ENCODE measurements around the gene LIN37.

Gene LIN37

DNA sequence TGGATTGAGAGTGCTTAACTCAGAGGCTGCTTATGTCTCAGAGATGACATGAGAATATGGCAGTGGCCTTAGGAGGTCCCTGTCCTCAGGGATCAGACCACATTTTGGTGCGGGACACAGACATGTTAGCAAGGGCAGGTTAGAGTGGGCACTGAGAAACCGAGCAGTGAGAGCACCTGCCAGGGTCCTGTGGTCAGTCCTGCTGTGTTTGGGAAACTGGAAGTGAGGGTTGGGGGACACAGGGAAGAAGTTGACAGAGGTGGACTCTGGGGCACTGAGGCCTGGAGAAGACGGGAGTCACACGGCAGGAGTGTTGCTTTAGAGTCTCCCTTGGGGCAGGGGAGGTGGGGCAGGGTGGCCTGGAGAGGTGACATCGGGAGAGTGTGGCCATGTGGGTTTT lies 13.5 kb upstream of the LIN37 start:
- DNase-seq (ENCODE audit: low read depth in 3 of 3) = no peak

DNA sequence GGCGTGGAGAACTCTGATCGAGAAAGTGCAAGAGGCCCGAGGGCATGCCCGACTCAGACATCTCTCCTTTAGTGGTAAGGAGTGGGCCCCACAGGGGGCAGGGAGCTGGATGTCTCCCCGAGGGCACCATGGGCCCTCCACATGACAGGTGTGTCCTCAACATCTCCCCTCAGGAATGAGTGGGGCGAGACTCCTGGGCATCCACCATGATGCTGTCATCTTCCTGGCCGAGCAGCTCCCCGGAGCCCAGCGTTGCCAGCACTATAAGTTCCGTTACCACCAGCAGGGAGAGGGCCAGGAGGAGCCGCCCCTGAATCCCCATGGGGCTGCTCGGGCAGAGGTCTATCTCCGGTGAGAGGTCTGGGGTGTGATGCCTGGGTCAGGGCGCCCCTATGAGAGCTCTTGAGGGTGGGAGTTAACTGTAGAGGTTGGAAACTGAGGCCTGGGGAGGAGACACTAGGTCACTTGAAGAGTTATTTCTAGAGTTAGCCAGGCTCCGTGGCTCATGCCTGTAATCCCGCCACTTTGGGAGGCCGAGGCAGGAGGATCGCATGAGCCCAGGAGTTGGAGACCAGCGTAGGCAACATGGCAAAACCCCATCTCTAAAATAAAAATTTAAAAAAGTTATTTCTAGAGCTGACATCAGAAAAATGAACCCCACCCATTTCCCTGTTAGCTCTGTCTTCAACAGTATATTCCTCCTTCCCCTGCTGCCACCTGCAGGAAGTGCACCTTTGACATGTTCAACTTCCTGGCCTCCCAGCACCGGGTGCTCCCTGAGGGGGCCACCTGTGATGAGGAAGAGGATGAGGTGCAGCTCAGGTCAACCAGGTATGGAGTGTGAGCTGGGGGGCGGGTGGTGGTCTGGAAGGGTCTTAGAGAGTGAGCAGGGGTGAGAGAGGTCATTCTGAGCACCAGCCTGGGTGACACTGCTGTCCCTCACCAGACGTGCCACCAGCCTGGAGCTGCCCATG lies 11.2 kb upstream of the LIN37 start:
- DNase-seq (ENCODE audit: low read depth in 3 of 3) = no peak

GRCh38 chr19:35738021-35738886 lies 10.1 kb upstream of the LIN37 start:
- no peak for DNase-seq (ENCODE audit: low read depth in 3 of 3)

DNA sequence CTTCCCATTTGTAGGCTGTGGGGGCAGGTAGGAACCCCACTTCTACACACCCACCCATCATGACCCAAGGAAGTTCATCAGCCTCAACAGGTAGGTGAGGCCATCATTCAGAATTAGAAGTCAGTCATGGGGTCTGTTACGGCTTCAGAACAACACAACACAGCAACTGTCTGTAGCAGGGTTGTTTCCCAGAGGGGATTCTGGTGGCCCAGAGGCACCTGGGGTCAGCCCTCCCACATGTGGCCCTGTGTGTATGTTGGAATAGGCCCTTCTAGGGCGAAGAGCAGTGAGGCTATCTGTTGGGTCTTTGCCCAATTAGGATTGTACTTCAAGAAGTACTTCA lies 9.5 kb upstream of the LIN37 start:
- no peak for DNase-seq (ENCODE audit: low read depth in 3 of 3)

DNA sequence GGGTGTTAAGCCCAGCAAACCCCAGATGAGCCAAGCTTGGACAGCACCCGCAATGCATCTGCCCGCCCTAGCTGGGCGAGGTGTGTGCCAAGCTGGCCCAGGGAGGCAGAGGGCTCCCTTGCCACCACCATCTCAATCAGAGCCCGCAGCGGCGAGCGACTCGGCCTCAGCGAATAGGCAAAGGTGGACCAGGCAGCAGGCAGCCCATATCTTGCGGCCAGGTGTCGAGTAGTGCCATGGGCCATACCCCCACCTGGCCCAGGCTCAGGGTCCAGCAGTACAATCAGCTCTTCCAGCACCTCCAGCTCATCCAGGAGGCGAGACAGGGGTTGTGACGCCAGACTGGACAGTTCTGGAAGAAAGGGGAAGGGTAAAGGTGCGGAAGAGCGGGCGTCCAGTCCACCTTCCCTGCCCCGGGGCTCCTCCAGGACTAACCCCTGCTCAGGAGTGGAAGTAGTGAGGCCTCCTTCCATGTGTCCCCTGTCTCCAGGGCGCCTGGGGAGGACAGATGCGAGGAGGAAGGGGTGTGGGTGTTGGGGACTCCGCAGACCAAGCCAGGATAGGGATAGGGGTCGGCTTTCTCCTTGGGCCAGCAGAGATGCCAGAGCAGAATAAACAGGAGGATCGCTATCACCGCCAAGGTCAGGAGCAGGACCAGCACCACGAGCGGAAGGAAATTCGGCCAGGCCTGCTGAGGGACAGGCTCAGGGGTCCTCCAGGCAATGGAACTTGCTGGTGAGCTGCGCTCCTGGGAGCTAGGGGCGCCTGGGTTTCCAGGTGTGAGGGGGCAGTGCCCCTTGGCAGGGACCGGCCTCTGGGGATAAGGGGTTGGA lies 8.9 kb upstream of the LIN37 start:
- DNase-seq (ENCODE audit: low read depth in 3 of 3) = no peak

DNA sequence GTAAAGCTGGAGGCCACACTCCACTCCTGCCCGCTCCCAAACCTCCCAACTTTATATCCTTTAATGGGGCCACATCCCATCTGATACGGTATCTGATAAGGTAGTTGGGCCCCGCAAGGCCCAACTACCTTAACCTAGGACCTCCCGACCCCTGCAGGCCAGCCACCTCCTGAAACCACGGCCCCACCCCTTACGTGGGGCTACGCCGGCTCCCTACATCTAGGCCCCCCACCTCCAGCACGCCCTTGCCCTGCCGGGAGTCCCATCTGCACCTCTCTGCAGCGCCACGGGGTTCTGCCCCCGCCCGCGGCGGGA lies 8.3 kb upstream of the LIN37 start:
- no peak for DNase-seq (ENCODE audit: low read depth in 3 of 3)

DNA sequence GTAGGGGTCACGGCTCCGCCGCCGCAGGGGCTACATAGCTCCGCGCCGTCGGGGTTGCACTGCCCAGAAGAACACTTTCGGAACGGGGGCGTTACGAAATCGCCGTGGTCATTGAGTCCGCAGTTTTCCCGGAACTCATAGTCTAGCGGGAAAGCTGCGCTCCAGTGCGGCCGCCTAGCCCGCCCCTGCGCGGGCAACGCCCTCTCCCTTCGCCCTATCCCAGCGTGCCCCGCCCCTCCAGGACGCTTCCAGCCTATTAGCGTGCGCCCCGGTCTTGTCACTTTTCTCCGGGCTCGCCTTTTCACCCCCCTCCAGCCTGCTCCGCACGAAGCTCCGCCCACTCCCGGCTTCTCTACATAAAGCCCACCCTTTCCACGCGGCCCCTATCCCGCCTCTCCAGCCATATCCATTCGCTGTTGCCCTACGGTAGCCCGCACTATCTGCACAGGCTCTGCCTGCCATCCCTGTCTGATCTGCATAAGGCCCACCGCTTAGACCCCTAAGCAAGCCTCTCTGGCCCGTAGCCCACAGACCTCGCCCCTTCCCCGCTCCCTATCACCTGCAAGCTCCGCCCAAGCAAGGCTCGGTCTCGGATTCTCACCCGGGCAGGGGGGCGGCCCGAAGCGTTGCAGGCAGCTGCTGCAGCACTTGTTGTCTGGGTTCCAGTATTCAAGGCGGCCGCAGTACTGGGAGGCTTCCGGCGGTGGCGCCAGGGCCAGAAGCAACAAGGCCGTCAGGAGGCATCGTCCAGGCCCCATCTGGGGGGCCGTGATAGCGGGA lies 7.8 kb upstream of the LIN37 start:
- DNase-seq (ENCODE audit: low read depth in 3 of 3) = peak; percentile 89 to 98 (median 91)

GRCh38 chr19:35741203-35741515 lies 7.2 kb upstream of the LIN37 start:
- no peak for DNase-seq (ENCODE audit: low read depth in 3 of 3)

GRCh38 chr19:35742121-35742724 lies 6.2 kb upstream of the LIN37 start, which contains the start of gene IGFLR1:
Gene IGFLR1, minus strand, starts transcription at chr19:35742452. Its CDS starts 1,272 bp downstream, at chr19:35741180.
- peak in 1 of 3 donors; percentile 75 for DNase-seq (ENCODE audit: low read depth in 3 of 3)

- no peak for DNase-seq (ENCODE audit: low read depth in 3 of 3)
These were observed 4.5 kb upstream of the LIN37 start for GRCh38 chr19:35743640-35744429.

DNA sequence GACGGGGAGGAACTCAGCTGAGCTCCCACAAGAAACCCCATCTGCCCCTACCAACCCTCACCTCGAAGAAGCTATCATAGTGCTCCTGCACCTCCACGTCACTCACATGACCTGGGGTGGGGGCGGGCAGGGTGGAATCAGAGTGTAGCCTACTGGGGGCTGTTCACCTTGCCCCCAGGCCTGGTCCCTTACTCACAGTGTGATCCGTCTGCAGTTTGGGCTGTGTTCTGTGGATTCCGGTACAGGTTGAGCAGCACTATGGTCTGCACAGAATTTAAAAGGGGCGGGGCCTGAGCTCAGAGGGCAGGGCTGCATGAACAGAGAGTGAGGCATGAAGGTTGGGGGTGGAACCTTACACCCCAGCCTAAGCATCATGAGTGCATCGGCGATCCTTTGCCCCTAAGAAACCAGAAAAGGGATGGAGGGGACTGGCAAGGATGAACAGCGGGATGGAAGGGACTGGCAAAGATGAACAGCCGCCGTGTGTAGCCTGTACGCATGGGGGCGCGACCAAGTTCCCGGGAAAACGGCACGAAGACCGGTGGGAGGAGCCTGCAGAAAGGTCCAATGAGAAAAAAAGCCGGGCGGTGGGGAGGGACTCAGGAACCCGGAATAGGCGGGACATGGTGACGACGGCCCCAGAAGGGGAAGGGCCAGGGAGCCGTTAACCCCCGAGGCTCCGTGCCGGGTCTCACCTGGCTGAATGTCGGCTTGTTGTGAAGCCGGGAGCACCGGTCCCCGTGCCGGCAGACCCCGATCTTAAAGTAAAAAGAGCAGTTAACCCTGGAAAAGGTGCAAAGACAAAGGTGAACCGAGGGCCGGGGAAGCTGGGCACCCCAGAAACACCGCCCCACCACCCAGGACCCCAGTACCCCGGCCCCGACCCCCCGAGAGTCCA lies 3.7 kb upstream of the LIN37 start:
- peak; percentile 88 to 92 (median 89) for DNase-seq (ENCODE audit: low read depth in 3 of 3)

GRCh38 chr19:35745328-35746086 lies 2.9 kb upstream of the LIN37 start, which contains the start of the genes PSENEN and U2AF1L4:
Gene PSENEN, plus strand, starts transcription at chr19:35745651. Its CDS starts 280 bp downstream, at chr19:35745931.
Gene U2AF1L4, minus strand, starts transcription at chr19:35745418. Its CDS starts 27 bp downstream, at chr19:35745391.
- DNase-seq (ENCODE audit: low read depth in 3 of 3) = peak; percentile 86 to 94 (median 91)

DNA sequence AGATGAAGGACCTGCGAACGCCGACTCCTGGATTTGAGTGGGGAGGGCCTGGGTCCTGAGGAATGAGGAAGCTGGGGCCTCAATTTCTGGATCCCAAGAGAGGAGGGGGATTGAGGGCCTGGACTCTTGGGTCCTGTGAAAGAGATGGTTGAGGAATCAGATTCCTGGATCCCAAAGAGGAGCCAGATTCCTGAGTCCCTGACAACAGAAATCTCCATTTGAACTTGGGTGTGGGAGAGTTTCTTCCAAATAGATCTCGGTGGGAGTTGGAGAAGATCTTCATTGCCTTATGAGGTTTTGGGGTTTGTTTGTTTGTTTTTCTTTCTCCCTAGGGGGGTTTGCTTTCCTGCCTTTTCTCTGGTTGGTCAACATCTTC lies 2.3 kb upstream of the LIN37 start:
- DNase-seq (ENCODE audit: low read depth in 3 of 3) = no peak

DNA sequence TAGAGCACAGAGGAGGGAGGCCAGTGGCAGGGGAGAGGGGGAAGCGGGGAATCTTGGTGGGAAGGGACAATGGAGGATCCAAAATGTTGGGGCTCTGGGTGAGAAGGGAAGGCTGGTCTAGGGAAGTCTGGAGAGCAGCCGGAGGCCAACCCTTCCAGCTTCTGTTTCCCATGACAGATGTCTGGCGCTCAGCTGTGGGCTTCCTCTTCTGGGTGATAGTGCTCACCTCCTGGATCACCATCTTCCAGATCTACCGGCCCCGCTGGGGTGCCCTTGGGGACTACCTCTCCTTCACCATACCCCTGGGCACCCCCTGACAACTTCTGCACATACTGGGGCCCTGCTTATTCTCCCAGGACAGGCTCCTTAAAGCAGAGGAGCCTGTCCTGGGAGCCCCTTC lies 1.8 kb upstream of the LIN37 start:
- no peak for DNase-seq (ENCODE audit: low read depth in 3 of 3)

GRCh38 chr19:35750167-35750566 lies 1.8 kb downstream of the LIN37 start:
- DNase-seq (ENCODE audit: low read depth in 3 of 3) = no peak

DNA sequence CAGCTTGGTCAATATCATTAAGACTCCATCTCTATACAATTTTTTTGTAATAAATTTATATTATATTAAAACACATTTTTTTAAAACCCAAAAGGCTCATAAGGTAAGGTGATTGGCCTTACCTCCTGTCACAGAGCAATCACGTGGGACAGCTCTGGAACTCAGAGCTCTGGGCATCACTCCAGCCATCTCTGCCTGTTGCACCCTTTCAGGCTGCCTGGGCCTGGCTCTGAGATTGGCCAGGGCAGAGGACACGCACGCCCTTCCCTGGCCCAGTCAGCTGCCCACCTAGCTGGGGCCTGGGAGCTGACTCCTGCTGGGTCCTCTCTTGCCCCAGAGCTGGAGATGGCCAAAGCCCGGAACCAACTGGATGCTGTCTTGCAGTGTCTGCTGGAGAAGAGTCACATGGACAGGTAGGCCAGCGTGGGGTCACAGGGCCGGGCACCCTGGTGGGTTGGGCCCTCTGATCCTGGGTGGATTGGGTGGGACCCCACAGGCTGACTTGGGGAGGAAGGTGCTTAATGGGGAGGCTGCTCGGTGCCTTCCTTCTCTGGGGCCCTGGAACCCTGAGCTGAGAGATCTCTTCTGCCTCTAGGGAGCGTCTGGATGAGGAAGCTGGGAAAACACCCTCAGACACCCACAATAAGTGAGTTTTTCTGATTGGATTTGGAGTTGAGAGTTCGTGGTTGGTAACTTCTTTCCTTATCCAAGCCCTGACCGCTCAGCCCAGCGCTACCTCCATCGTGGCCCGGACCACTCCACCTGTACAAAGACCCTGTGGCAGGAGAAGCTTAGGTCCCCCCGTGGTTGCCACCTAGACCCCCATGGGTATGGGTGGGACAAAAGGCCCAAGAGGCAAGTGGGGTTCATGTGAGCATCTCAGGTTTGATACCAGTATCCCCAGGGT lies 3.7 kb downstream of the LIN37 start:
- DNase-seq (ENCODE audit: low read depth in 3 of 3) = no peak

All from stimulated activated CD4-positive, alpha-beta T cell treated with anti-CD3 and anti-CD28 coated beads, TNF-alpha, amount 100 ng/mL, for 48 hours (primary cell).